Stimulated activated CD8-positive, alpha-beta memory T cell treated with anti-CD3 and anti-CD28 coated beads, Interleukin-15, amount 100 ng/mL, for 48 hours (primary cell): ENCODE measurements around the gene C11orf97.
"Not testable (repeated sequence)": the region's sequence is repeated elsewhere in the genome, so short reads cannot be mapped to it uniquely, and the experiment has no call there.

Source experiments
- DNase-seq, 2 donors: peaks; one replicate each; pipeline ENCODE4 v3.0.0-alpha.2; 2020; ENCODE audit warnings: low read depth in 2 of 2

C11orf97 gene, protein sequence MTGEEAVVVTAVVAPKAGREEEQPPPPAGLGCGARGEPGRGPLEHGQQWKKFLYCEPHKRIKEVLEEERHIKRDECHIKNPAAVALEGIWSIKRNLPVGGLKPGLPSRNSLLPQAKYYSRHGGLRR

DNA sequence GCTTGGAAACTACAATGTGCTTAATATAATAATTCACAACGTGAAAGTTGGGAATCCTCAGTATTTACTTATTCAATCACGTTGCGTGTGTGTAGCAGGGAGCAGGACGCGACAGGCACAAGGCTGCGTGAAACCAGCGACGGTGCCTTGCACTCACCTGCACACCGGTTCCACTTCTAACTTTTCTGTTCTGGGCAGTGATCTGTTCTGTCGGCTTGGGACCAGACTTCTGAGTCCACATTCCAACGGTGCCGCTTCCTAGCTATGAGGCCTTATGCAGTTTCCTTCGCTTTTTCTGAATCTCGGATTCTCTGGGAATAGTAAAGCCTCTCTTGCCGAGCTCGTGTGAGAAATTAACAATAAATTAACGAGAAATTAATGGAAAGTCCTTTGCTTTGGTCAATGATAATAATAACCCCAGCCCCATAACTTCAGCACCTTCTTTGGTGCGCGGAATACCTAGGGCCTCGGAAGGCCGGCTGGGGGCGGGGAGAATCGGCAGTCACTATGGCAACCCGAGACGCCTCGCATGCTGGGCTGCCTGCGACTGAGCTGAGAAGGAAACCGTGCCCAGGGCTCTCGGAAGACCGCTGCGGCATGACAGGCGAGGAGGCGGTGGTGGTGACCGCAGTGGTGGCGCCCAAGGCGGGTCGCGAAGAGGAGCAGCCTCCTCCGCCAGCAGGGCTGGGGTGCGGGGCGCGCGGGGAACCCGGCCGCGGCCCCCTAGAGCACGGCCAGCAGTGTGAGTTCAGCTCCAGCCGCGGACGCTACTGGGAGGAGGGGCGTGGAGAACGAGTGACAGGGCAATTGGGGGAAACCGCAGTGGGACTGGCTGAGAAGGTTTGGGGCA, at the start of gene C11orf97:
C11orf97 (plus strand) TSS at position 530 of the 850 bp plus-strand sequence; CDS start at position 598, 68 bp downstream.
- peak; percentile 33 to 49 for DNase-seq

DNA sequence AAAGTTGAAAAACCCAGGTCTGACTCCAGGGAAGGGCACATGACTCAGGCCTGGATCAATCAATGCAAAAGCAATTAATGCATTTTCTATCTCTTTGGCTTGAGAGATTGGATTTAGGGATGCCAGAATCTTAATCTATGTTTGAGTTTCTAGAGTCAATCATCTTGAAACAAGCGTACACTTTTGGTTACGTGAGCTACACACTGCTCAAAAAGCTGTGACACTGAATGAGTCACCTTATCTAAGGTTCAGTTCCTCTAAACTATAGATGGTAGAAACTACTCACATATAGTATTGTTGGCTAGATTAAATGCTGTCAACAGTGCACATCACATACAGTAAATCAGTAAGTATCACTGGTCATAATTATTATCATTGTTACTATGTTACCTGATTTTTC, 42.8 kb upstream of the C11orf97 start:
- DNase-seq = no peak

DNA sequence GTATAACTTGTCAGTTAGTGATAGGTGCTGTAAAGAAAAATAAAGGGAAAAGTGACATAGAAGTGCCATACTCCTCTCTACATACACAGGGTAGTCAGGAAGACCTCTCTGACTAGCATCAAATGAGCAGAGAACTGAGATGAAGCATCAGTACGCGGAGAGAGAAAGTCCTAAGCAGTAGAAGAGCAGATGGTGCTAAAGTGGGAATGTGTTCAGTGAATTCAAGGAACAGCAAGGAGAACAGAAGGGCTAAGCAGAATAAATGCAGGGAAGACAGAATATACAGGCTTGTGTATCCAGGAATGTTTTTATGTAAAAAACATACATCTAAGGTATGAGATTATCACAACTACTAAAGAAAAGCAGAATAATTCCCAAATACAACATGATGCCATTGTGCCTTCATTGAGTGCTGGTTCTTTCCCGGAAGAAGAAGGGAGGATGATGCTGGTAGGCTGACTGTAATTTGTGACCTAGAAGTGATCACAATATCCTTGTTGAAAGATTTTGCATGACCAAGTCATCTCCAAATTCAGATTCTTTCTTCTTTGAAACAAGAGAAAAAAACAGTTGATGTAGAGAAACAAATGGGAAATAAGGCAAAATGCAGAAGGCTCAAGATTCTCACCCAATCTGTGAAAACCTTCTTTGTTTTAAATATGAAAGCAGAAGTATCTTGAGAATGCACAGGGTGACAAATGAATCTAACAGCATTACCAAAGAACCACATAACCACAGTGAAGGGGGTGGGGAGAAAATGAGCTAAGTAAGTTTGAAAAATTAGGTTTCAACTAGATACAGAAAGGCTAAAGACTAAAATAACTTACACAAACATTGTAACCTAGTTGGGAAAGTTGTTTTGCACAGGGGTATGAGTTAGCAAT, 39.1 kb upstream of the C11orf97 start:
- no peak for DNase-seq

DNA sequence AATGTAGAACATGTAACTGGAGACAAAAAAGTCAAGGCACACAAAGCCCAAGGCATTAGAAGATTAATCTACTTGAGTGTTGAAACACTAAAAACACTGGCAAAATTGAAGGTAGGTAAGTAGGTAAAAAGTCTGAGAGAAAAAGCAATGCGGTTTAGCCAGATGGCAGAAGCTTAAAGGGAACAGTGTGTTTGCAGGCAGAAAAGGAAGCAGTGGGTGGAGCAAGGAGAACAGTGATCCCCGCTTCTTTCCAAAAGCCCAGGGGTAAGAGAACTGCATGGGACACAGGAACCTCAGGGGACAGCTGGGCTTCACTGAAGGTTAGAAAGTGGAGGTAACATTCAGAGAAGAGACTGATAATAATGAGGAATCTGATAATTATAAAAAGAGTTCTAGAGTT, 34.6 kb upstream of the C11orf97 start:
- no peak for DNase-seq

DNA sequence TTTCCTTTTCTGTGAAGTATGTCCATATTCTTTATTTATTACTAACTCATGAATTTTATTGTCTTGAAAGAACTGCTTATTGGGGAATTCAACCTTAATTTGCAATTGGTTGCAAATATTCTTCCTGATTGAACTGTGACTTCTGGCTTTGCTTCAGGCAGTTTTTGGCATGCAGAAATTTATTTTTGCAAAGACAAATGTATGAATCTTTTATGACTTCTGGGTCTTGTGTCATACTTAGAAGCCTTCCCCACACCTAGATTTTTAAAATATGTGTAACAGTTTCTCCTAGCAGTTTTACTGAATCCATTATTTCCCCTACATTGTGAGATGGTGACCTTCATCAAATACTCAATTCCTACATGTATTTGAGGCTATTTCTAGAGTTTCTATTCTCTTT, 30.9 kb upstream of the C11orf97 start:
- DNase-seq = no peak

DNA sequence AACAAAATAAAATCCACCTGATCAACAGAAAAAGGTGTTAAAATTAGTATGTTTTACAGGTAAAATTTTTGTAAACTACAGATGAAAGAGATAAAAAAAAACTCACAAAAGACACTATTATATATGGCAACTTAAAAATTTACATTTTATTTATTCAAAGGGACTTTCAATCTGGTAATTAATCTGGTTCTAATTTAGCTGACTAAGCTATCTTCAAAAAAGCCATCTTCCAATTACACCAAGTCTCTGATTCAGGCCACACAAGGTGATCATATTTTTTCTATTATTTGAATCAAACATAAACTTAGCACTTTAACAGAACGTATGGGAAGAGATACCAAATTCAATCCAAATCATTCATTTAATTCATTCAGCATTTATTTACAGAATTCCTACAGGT, 26.2 kb upstream of the C11orf97 start:
- no peak for DNase-seq

DNA sequence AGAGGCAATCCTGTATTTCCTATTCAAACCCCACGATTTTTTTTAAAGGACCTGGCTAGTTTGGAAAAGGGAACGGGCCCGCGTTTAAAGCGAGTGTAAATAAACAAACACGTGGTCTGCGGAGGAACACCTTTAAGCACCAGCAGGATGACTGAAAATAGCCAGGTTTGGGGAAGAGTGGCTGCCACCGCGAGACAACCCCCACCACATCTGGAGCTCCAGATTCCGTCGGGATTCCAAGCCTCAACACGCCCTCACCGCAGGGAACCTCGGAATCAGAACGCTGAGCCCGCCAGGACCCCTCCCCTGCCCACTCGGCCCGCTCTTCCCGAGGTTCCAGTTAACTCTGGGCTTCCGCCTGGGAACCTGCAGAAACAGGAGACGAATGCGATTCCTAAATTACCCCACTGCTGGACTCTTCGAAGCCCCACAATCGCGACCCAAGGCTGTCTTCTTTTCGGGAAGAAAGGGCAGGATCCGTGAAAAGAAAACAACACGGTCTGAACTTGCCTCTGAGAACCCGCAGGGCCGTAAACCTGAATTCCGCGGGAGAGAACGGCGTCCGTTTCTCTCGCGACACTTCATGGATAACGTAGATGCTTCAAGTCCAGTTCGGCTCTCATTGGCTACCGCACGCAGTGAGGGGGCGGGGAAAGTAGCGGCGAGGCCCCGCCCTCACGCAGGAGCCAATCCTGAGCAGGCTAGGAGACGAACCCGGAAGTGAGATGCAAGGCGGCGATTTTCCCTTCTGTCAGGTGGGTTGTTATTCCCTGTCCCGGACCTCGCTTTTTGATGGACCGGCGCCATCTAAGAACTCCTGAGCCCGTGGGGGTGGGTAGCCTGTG, 18.8 kb upstream of the C11orf97 start, which contains the start of the genes ANKRD49 and MRE11:
ANKRD49 (plus strand) TSS at position 704 of the 845 bp plus-strand sequence. CDS start 2,710 bp downstream, outside the sequence.
MRE11 (minus strand) TSS at position 564 of the 845 bp plus-strand sequence. CDS start 1,043 bp downstream, outside the sequence.
- peak; percentile 94 to 96 for DNase-seq

DNA sequence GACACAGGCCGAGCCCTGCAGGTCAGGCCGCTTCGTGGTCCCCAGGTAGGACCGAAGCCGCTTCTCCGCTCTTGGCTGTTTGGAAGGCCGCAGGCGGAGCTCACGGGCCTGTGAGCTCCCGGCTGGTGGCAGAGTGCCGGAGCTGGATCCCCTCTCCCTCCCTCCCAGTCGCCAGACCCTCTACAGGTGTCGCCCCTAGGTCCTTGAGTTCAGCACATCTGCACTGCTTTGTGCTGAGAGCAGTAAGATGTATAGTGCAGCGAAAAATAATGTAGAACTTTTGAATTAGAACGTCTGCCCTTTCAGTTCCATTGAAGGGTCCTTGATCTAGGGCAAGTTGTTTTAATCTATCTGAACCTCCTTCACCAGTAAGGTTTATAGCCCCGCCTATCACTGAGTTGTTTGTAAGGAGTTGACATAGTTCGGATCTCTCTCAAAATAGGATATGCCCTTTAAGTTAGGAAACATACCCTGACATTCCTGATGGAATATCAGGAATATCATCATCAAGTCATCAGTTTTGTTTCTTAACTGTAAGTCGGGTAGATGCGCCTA, 18.1 kb upstream of the C11orf97 start:
- no peak for DNase-seq

DNA sequence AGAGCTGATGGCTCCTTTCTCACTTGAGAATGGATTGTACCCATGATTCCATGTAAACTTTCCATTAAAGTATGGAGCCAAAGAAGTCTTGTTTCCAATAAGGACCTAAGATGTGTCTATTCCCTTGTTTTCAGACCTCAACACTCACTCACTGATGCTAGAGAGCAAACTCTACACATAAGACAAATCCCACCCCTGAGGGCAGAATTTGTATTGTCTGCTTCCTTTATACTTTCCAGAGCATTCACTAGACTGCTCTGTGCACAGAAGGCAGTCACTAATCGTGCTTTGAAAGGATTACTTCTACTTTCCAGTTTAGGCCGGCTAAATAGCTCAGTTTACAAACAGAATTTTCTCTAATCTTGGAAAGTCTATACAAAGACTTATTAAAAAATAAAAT, 12.1 kb upstream of the C11orf97 start:
- no peak for DNase-seq

DNA sequence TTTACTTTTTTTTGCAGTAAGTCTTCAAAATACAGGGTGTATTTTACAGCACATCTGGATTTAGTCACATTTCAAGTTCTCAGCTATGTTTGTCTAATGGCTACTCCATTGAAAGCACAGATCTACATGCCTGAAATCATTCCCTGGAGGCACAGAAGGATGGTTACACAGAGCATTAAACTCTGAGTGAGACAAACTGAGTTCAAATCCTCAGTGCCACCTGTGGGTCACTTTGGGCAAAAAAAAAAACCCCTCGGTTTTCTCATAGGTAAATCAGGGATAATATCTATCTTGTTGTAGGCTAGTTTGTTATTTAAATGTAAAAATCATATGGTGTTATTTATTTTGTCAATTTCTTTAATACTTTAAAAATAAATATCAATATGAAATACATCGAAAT, 10.7 kb upstream of the C11orf97 start:
- no peak for DNase-seq

DNA sequence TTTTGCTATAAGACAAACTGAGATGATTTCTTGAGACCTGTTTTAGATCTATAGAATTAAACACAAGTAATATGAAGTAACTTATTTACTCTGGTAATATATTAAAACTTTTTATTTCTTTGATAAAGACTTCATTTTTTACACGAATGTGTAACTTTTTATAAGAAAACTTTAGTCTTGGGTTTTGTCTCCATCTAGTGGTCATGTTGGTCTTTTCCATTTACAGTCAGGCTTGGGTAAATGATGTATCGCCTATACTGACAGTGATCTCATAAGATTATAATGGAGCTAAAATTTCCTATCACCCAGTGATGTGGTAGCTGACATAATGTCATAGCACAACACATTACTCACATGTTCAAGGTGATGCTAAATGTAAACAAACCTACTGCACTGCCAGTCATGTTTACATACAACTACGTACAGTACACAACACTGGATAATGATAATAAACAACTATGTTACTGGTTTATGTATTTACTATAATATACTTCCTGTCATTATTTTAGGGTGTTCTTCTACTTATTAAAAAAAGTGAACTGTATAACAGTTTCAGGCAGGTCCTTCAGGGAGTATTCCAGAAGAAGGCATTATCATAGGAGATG, 7.5 kb upstream of the C11orf97 start:
- no peak for DNase-seq

DNA sequence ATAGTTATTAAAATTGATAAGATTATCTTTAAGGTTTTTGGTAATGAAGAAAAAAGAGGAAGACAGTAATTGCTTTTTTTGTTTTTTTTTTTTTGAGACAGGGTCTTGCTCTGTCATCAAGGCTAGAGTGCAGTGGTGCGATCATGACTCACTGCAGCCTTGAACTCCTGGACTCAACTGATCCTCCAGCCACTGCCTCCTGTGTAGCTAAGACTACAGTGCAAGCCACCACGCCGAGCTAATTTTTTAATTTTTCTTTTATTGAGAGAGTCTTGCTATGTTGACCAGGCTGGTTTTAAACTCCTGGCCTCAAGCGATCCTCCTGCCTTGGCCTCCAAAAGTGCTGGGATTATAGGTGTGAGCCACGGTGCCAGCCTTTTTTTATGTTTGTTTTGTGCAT, 5.7 kb upstream of the C11orf97 start:
- DNase-seq = not testable (repeated sequence)

DNA sequence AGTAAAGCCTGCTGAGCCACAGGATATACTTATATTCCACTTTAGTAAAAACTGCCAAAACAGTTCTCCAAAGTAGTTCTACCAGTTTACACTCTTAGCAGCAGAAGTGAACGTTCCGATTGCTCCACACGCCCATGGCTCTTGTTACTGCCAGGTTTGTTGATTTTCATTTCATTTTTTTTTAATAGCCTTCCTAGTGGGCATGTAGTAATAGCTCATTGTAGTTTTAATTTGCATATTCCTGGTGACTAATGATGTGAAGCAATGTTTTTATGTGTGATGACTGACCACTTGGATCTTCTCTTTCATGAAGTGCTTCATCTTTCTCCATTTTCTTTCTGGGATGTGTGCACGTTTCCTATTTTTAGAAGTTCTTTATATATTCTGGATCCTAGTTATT, 4.8 kb upstream of the C11orf97 start:
- no peak for DNase-seq

DNA sequence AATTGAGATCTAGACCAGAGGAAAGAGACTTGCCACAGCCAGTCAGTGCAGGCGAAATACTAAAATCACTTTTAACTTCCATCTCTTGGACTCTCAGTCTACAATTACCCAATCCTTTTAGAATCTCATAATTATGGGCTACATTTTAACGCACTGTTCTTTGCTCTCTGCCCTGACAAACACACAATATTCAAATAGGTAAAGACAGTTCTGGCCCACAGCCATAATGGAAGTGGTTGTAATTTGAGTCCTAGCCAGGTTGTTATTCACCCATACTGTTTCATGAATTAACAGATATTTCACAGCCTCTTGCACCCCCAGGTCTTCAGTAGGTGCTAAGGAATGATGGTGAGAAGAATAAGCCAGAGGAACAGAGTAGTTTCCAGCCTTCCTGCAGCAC, 830 bp downstream of the C11orf97 start:
- no peak for DNase-seq

DNA sequence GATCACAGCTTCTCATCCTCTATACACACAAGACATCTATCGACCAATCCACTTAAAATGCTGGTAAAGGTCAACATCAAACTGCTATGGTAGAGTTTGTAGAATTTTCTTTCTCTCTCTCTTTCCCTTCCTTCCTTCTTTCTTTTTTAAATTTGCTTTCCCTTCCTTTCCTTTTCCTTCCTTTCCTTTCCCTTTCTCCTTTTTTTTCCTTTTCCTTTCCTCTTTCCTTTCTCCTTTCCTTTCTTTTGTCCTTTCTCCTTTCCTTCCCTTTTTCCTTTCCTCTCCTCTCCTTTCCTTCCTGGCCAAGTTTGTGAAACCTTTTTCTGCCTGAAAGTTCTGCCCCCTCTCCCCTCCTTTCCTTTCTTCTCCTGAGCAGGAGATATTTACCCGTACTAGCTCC, 3.1 kb downstream of the C11orf97 start:
- DNase-seq = no peak

DNA sequence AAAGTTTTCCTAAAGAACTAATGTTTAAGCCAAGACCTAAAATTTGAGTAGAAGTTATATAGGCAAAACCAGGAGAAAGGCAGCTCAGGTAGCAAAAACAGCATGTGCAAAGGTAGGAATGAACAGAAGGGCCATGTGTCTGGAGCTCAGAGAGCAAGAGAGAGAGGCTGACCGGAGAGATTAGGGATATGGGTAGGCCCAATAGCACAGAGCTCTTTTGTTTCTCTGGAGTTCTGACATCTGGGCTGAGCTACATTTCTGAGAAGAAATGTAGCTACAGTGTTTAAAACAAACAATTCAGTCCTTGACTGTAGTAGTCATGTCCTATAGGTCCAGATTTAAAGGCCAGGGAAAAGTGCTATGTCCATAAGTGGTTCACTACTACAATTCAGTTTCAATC, 4.5 kb downstream of the C11orf97 start:
- no peak for DNase-seq

DNA sequence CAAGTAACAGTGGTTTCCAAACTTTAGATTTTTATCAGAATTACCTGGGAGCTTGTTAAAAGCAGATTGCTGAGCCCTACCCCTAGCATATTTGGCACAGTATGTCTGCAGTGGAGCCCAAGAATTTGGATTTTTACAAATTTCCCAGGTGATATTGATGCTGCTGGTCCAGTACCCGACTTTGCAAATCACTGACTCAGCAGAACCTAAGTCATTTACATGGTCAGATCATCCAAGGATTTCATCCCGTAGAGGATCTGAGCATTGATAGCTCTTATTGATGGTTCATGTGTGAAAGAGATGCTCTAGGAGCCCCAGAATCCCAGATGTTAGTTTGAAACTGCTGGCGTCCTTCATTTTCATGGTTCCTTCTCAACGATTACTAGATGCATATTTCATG, 6.0 kb downstream of the C11orf97 start:
- no peak for DNase-seq

DNA sequence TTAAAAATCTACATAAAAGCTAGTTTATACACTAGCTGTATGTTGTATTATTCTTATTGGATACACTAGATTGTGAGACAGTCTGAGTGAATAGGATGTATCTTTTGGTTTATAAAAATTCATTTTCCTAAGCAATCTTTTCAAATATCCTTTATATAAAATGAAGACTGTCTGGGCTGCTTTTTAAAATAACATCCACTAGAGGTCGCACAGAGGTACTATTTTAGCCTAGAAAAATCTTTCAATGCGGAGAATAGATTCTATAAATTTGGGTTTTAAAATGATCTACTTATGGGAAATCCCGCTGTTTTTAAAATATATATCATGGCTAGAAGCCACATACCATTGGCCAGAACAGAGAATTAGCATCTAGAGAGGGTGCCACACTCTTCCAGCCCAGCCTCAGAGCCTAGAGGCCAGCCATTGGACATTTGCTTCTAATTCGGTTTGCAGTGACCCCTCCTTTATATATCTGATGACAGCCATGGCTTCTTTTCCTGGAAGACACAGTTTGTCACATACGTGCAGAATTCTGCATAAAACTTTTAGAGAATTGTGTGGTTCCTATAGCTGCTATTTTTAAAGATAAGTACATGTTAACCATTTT, 7.3 kb downstream of the C11orf97 start:
- no peak for DNase-seq

DNA sequence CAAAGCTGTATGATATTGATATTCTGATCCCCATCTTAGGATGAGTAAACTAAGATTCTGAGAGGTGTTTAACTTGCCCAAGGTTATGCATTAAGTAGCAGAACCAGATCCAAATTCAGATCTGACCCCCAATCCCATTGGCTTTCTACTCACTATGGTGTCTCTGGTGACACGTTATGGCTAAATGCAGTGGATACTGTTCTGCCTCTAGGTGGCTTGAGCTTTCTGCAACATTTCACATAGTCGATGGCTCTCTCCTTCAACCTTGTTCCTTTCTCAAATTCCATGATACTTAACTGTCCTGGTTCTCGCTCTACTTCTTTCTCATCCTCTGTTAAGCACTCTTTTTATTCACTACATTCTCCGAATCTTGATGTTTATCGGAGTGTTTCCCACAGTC, 9.4 kb downstream of the C11orf97 start:
- DNase-seq = no peak

DNA sequence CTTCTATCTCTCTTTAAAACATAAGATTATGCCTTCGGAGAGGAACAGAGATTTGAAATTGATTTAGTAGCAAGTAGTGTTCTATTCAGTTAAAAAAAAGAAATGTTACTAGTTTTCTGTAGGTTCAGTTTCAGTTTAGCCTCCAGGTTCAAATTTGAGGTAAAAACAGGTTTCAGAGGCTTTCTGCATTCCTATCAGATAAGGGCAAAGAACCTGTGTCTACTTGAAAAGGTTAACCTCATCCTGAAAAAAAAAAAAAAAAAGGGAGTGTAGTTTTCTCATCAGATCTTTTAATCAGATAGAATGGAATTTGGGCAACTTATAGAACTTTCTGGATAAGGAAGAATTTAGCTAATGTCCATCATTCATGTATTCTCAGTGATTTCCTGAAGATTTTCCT, 12.1 kb downstream of the C11orf97 start:
- no peak for DNase-seq
